SK-N-SH (cell line): ENCODE measurements around the gene HSD17B7. TPM values are rescaled to one million over a fixed set of nuclear protein-coding genes. Genes with fewer than 3 reads are reported as not detected.

Source experiments
- CTCF ChIA-PET: fragments of 300-600, 350-600 bp; formaldehyde crosslinking; extraction: SDS; loops from one replicate; lab custom pipeline; 2021; lab: Yijun Ruan, JAX
- POLR2A ChIA-PET: fragments of 350-600 bp; sonication (Branson Sonifier 250); formaldehyde crosslinking; extraction: SDS; loops from one replicate; lab custom pipeline; 2020; ENCODE audit warnings: antibody characterized with exemption, inconsistent platforms; lab: Yijun Ruan, JAX
- DNase-seq: peaks from one replicate; pipeline ENCODE4 v3.0.0; 2012
- H2AFZ ChIP-seq: fragments of 200-600 bp; sonication (generic); 2 replicates; pipeline ENCODE4 v1.8.1; 2016; ENCODE audit warnings: antibody characterized with exemption, mild to moderate bottlenecking, low read depth
- H3F3A ChIP-seq: fragments of 200-600 bp; sonication (generic); replicated peaks from 2 replicates; pipeline ENCODE3; 2016; ENCODE audit warnings: antibody characterized with exemption, mild to moderate bottlenecking; ENCODE audit not compliant: insufficient read depth
- H3K27ac ChIP-seq, 2 experiments: fragments of 200-500 bp in 1 of 2; fragments of 200-600 bp in 1 of 2; sonication (Bioruptor generic) in 1 of 2; sonication (generic), shearing (Covaris generic) in 1 of 2; 2 replicates each; pipeline versions ENCODE4 v1.5.1 to v1.6.1; 2014 to 2016; ENCODE audit warnings: low read depth in 2 of 2, inconsistent platforms in 1 of 2, low read length in 1 of 2, mild to moderate bottlenecking in 1 of 2, mixed read lengths in 1 of 2
- H3K27me3 ChIP-seq: fragments of 200-600 bp; sonication (generic), shearing (Covaris generic); 2 replicates; pipeline ENCODE4 v1.6.1; 2016; ENCODE audit warnings: mixed run types; ENCODE audit not compliant: insufficient read depth
- H3K36me3 ChIP-seq, 2 experiments: fragments of 200-500 bp in 1 of 2; fragments of 200-600 bp in 1 of 2; sonication (Bioruptor generic) in 1 of 2; sonication (generic) in 1 of 2; replicated peaks in 1 of 2; 2 replicates each; pipeline versions ENCODE3 to v1.5.1; 2014 to 2016; ENCODE audit warnings: low read length in 1 of 2, mild to moderate bottlenecking in 1 of 2; ENCODE audit not compliant: insufficient read depth in 2 of 2, control insufficient read depth in 1 of 2
- H3K4me1 ChIP-seq, 2 experiments: fragments of 200-500 bp in 1 of 2; fragments of 200-600 bp in 1 of 2; sonication (Bioruptor generic) in 1 of 2; sonication (generic), shearing (Covaris generic) in 1 of 2; 2 replicates each; pipeline versions ENCODE4 v1.5.1 to v1.6.1; 2014 to 2016; ENCODE audit warnings: low read depth in 1 of 2, low read length in 1 of 2, mixed run types in 1 of 2; ENCODE audit not compliant: insufficient read depth in 2 of 2, control insufficient read depth in 1 of 2
- H3K4me2 ChIP-seq: fragments of 200-600 bp; sonication (generic), shearing (Covaris generic); 2 replicates; pipeline ENCODE4 v1.6.1; 2017; ENCODE audit warnings: mixed run types
- H3K4me3 ChIP-seq, 2 experiments: fragments of 200-500 bp in 1 of 2; fragments of 200-600 bp in 1 of 2; sonication (Bioruptor generic) in 1 of 2; sonication (generic), shearing (Covaris generic) in 1 of 2; 2 replicates each; pipeline versions ENCODE4 v1.5.1 to v1.8.1; 2014 to 2016; ENCODE audit warnings: low read depth in 2 of 2, inconsistent platforms in 1 of 2, low read length in 1 of 2, mild to moderate bottlenecking in 1 of 2, mixed read lengths in 1 of 2, moderate library complexity in 1 of 2
- H3K79me2 ChIP-seq: fragments of 200-600 bp; sonication (generic); 2 replicates; pipeline ENCODE4 v1.8.1; 2017; ENCODE audit warnings: mild to moderate bottlenecking; ENCODE audit not compliant: insufficient read depth
- H3K9ac ChIP-seq: fragments of 200-600 bp; sonication (generic); 2 replicates; pipeline ENCODE4 v1.6.1; 2017; ENCODE audit warnings: mixed run types
- H3K9me2 ChIP-seq: fragments of 200-600 bp; sonication (generic); 2 replicates; pipeline ENCODE4 v1.6.1; 2017; ENCODE audit warnings: mixed run types
- H3K9me3 ChIP-seq: fragments of 200-600 bp; sonication (generic); 2 replicates; pipeline ENCODE4 v1.6.1; 2017; ENCODE audit warnings: mixed run types, mild to moderate bottlenecking, moderate library complexity
- H4K20me1 ChIP-seq: fragments of 200-600 bp; sonication (generic); 2 replicates; pipeline ENCODE4 v1.6.1; 2017; ENCODE audit warnings: mild to moderate bottlenecking, mixed run types; ENCODE audit not compliant: insufficient read depth
- CHD2 ChIP-seq: fragments of 150-350 bp; IDR thresholded peaks from 2 replicates; pipeline ENCODE4 v1.6.1; 2018; ENCODE audit warnings: low read length; ENCODE audit not compliant: partially characterized antibody
- ELF1 ChIP-seq: IDR thresholded peaks from 2 replicates; pipeline ENCODE4 v1.4.0; 2012
- EZH2phosphoT487 ChIP-seq: fragments of 200-600 bp; sonication (generic); IDR thresholded peaks from 2 replicates; pipeline ENCODE4 v1.6.1; 2017; ENCODE audit warnings: low read depth, mixed run types, mild to moderate bottlenecking, antibody characterized with exemption, moderate library complexity, borderline replicate concordance
- FOSL2 ChIP-seq: IDR thresholded peaks from 2 replicates; pipeline ENCODE4 v1.4.0; 2012; ENCODE audit warnings: low read depth, mild to moderate bottlenecking, moderate library complexity, borderline replicate concordance
- FOXJ3 ChIP-seq: sonication (generic); formaldehyde crosslinking; IDR thresholded peaks from 2 replicates; pipeline ENCODE4 v1.5.1; 2020; ENCODE audit warnings: mild to moderate bottlenecking, missing genetic modification reagents
- JUND ChIP-seq: IDR thresholded peaks from 2 replicates; pipeline ENCODE4 v1.4.0; 2012
- MEF2A ChIP-seq: IDR thresholded peaks from 2 replicates; pipeline ENCODE4 v1.4.0; 2012; ENCODE audit warnings: low read depth, borderline replicate concordance
- MXI1 ChIP-seq: IDR thresholded peaks from 2 replicates; pipeline ENCODE4 v1.6.1; 2012; ENCODE audit warnings: mild to moderate bottlenecking, low read depth, low read length, improper control_type of control experiment
- NRF1 ChIP-seq: IDR thresholded peaks from 2 replicates; pipeline ENCODE4 v1.6.1; 2012; ENCODE audit warnings: low read depth, mild to moderate bottlenecking, low read length
- RAD21 ChIP-seq: IDR thresholded peaks from 2 replicates; pipeline ENCODE4 v1.6.1; 2012; ENCODE audit warnings: mild to moderate bottlenecking, low read length
- REST ChIP-seq: IDR thresholded peaks from 2 replicates; pipeline ENCODE4 v1.6.1; 2012; ENCODE audit warnings: mild to moderate bottlenecking, low read depth, low read length, moderate library complexity
- SMC3 ChIP-seq: IDR thresholded peaks from 2 replicates; pipeline ENCODE4 v1.6.1; 2012; ENCODE audit warnings: low read depth, low read length, improper control_type of control experiment
- TAF1 ChIP-seq: IDR thresholded peaks from 2 replicates; pipeline ENCODE4 v1.6.1; 2012; ENCODE audit warnings: low read depth, mild to moderate bottlenecking, low read length, moderate library complexity, borderline replicate concordance
- TCF12 ChIP-seq: IDR thresholded peaks from 2 replicates; pipeline ENCODE4 v1.4.0; 2012
- USF1 ChIP-seq: IDR thresholded peaks from 2 replicates; pipeline ENCODE4 v1.4.0; 2012; ENCODE audit warnings: low read depth, borderline replicate concordance
- YY1 ChIP-seq: IDR thresholded peaks from 2 replicates; pipeline ENCODE4 v1.4.0; 2012; ENCODE audit warnings: low read depth, mild to moderate bottlenecking
- WGBS: methylation state at CpG from one replicate; pipeline ENCODE4 v1.1.6; 2017; ENCODE audit warnings: low lambda C conversion rate; 5-methylcytosine and 5-hydroxymethylcytosine counted together
- polyA plus RNA-seq, 3 experiments: library from polyadenylated mRNA; depleted of rRNA; stranded (reverse); fragments of >200 nt; gene quantifications; 2 replicates each; pipeline ENCODE4 v1.2.3, GENCODE V29; 2012
- TF ChIP-seq, protein P1 (sequence below): fragments of 200-600 bp; sonication (generic); IDR thresholded peaks from 2 replicates; pipeline ENCODE4 v1.6.1; 2017; ENCODE audit warnings: antibody characterized with exemption, mild to moderate bottlenecking, moderate library complexity

HSD17B7 gene
- polyA plus RNA-seq, 1 of the 3 experiments (the other 2 are of a cell fraction), result 14.5 TPM

DNA sequence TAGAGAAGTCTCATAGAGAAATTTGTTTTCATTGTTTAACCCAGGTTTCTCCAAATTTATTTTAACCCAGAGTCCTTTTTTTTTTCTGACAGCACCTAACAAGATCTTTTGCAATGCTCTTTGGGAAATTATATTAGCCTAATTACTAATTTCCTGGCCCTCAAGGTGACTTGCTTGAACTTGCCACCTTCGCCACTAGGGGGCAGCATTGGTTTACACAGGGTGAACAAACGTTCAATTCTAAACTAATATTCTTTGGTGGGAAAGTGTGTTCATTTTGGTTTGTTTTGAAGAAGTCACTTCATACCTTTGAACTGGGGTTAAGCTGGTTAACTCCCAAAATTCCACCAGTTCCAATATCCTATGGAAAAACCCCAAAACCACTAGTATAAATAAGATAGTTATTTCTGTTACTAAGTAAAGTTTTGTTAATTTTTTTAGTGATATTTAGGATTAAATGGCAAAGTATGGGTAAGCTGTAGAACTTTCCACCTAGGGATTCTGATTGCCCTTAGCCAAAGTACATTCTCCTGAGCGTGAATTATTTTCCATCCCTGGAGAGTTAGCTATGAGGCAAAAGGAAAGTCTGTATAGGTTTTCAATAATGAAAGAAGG lies 57.4 kb downstream of the HSD17B7 start:
- H3K36me3 ChIP-seq, result no peaks in the 10 kb centered on the region
- H2AFZ ChIP-seq, result peak overlapping the region; percentile 37
- H3K9ac ChIP-seq, result no peak overlapping the region
- TF ChIP-seq MXI1 (peak; percentile 27; the same call in 1 of the 2 replicates), TAF1 (no peak), NRF1 (no peak), RAD21 (peak; percentile 90), EZH2phosphoT487 (no peak), FOSL2 (no peak), REST (no peak), SMC3 (peak; percentile 61)
- TF ChIP-seq, protein P1, sequence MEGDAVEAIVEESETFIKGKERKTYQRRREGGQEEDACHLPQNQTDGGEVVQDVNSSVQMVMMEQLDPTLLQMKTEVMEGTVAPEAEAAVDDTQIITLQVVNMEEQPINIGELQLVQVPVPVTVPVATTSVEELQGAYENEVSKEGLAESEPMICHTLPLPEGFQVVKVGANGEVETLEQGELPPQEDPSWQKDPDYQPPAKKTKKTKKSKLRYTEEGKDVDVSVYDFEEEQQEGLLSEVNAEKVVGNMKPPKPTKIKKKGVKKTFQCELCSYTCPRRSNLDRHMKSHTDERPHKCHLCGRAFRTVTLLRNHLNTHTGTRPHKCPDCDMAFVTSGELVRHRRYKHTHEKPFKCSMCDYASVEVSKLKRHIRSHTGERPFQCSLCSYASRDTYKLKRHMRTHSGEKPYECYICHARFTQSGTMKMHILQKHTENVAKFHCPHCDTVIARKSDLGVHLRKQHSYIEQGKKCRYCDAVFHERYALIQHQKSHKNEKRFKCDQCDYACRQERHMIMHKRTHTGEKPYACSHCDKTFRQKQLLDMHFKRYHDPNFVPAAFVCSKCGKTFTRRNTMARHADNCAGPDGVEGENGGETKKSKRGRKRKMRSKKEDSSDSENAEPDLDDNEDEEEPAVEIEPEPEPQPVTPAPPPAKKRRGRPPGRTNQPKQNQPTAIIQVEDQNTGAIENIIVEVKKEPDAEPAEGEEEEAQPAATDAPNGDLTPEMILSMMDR, result peak; percentile 98
- DNase-seq, result peak; percentile 61
- WGBS, result 5% methylated on average over 3 of the region's 3 CpGs
- no peaks in the 10 kb centered on the region for H3K9me2 ChIP-seq
- peaks cover 10% of the 10 kb centered on the region for H3F3A ChIP-seq
- peaks cover 14 to 31% of the 10 kb centered on the region in 2 experiments for H3K4me1 ChIP-seq
- no peak overlapping the region; a peak in 2 of 4 replicates for H3K27ac ChIP-seq
- no peaks in the 10 kb centered on the region for H3K27me3 ChIP-seq
- H3K9me3 ChIP-seq, result no peaks in the 10 kb centered on the region
- no peaks in the 10 kb centered on the region for H4K20me1 ChIP-seq
- ChIA-PET CTCF (interaction anchor here (0.6 to 6.5 kb wide), 43 partner anchors 10 to 511 kb away, joined by 3 to 85 read pairs (median 4); partner anchors contain the start of genes CCDC190, RGS4 and RGS5), POLR2A (interaction anchor here (0.7 to 1.4 kb wide), 2 partner anchors 30 to 221 kb away, joined by 3 read pairs; partner anchors contain the start of gene RGS4)
- peak overlapping the region in 1 of 2 experiments; percentile 21; a peak in 1 of 4 replicates for H3K4me3 ChIP-seq
- H3K4me2 ChIP-seq, result no peak overlapping the region
- no peaks in the 10 kb centered on the region for H3K79me2 ChIP-seq

DNA sequence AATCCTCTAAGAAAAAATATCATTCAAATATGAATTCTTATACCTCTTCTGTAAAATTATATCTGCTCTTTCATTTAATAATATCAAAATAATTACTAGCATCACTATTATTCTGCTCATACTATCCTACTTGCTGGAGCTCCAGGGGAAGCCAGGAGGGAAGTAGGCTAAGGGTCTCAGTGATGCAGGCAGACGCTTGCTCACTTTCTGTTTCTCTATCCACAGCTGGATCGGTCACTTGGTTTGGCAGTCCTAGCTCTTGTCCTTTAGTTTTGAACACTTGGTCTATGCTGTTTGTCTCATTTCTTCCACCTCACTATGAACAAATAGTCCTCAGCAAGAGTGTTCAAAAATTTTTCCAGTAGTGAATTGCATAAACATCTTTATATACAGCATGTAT lies 59.2 kb downstream of the HSD17B7 start:
- no peaks in the 10 kb centered on the region for H3K9me2 ChIP-seq
- H2AFZ ChIP-seq, result no peak overlapping the region; the same call in 1 of the 2 replicates
- no peaks in the 10 kb centered on the region for H3K36me3 ChIP-seq
- no peaks in the 10 kb centered on the region for H4K20me1 ChIP-seq
- no peaks in the 10 kb centered on the region for H3K79me2 ChIP-seq
- TF ChIP-seq TAF1 (no peak), SMC3 (no peak), TCF12 (no peak), FOXJ3 (CRISPR knock-in tag) (no peak), MEF2A (no peak), CHD2 (no peak), YY1 (no peak), NRF1 (no peak), JUND (no peak), ELF1 (no peak), USF1 (no peak)
- H3K9ac ChIP-seq, result no peak overlapping the region
- 72% methylated on average over 2 of the region's 2 CpGs for WGBS
- DNase-seq, result no peak
- no peak overlapping the region for H3K4me2 ChIP-seq
- peaks cover 14 to 20% of the 10 kb centered on the region in 2 experiments for H3K4me1 ChIP-seq
- CTCF ChIA-PET, result interaction anchor here (0.6 to 6.5 kb wide), 7 partner anchors 8 to 466 kb away, joined by 3 to 85 read pairs (median 13); partner anchors contain the start of gene CCDC190
- no peak overlapping the region for H3K27ac ChIP-seq
- H3K9me3 ChIP-seq, result no peaks in the 10 kb centered on the region
- H3K4me3 ChIP-seq, result no peak overlapping the region
- peaks cover 14% of the 10 kb centered on the region for H3F3A ChIP-seq
- POLR2A ChIA-PET, result no interaction called here
- H3K27me3 ChIP-seq, result no peaks in the 10 kb centered on the region
